Measurements from ENCODE around the gene TTC23.
"Not testable (repeated sequence)": the region's sequence is repeated elsewhere in the genome, so short reads cannot be mapped to it uniquely, and the experiment has no call there.

The TTC23 gene

GRCh38 chr15:99192181-99192580, 57.2 kb downstream of the TTC23 start:
- DNase-seq (ENCODE audit: low read depth), result not testable (repeated sequence)

GRCh38 chr15:99187936-99188335, 61.4 kb downstream of the TTC23 start:
- no peak for DNase-seq (ENCODE audit: low read depth)

- DNase-seq (ENCODE audit: low read depth), result no peak
Measured at GRCh38 chr15:99185414-99186130, 63.8 kb downstream of the TTC23 start.

GRCh38 chr15:99182791-99183190, 66.6 kb downstream of the TTC23 start:
- DNase-seq (ENCODE audit: low read depth), result no peak

GRCh38 chr15:99181545-99181971, 67.8 kb downstream of the TTC23 start:
- no peak for DNase-seq (ENCODE audit: low read depth)

- DNase-seq (ENCODE audit: low read depth), result no peak
Measured at GRCh38 chr15:99180964-99181306, 68.4 kb downstream of the TTC23 start.

- DNase-seq (ENCODE audit: low read depth), result no peak
Measured at GRCh38 chr15:99180086-99180963, 69.1 kb downstream of the TTC23 start.

- no peak for DNase-seq (ENCODE audit: low read depth)
Measured at GRCh38 chr15:99177679-99178078, 71.7 kb downstream of the TTC23 start.

- no peak for DNase-seq (ENCODE audit: low read depth)
Measured at GRCh38 chr15:99176757-99177156, 72.6 kb downstream of the TTC23 start.

- no peak for DNase-seq (ENCODE audit: low read depth)
Measured at GRCh38 chr15:99174567-99175395, 74.6 kb downstream of the TTC23 start.

GRCh38 chr15:99172989-99173388, 76.4 kb downstream of the TTC23 start:
- no peak for DNase-seq (ENCODE audit: low read depth)

GRCh38 chr15:99172171-99172570, 77.2 kb downstream of the TTC23 start:
- DNase-seq (ENCODE audit: low read depth), result no peak

- no peak for DNase-seq (ENCODE audit: low read depth)
Measured at GRCh38 chr15:99170476-99171065, 78.8 kb downstream of the TTC23 start.

- DNase-seq (ENCODE audit: low read depth), result no peak
Measured at GRCh38 chr15:99169769-99170311, 79.5 kb downstream of the TTC23 start.

- no peak for DNase-seq (ENCODE audit: low read depth)
Measured at GRCh38 chr15:99168601-99169580, 80.5 kb downstream of the TTC23 start.

GRCh38 chr15:99167640-99168039, 81.7 kb downstream of the TTC23 start:
- no peak for DNase-seq (ENCODE audit: low read depth)

- DNase-seq (ENCODE audit: low read depth), result no peak
Measured at GRCh38 chr15:99167201-99167600, 82.2 kb downstream of the TTC23 start.

GRCh38 chr15:99165956-99166689, 83.3 kb downstream of the TTC23 start:
- no peak for DNase-seq (ENCODE audit: low read depth)

GRCh38 chr15:99165020-99165790, 84.2 kb downstream of the TTC23 start:
- DNase-seq (ENCODE audit: low read depth), result no peak

Measured in activated T-cell treated with anti-CD3 and anti-CD28 coated beads for 1 hour (primary cell).